GM10847 (cell line): ENCODE measurements around the gene NTRK2.

Source experiments
- POLR2A ChIP-seq: IDR thresholded peaks from 2 replicates; pipeline ENCODE4 v1.6.1; 2011; ENCODE audit not compliant: insufficient read length; ENCODE audit errors: extremely low read depth

NTRK2 gene

GRCh38 chr9:84829471-84829870 lies 159.9 kb downstream of the NTRK2 start:
- TF ChIP-seq POLR2A, result no peak

- no peak for TF ChIP-seq POLR2A
Measured at GRCh38 chr9:84829997-84830696, 160.6 kb downstream of the NTRK2 start.

GRCh38 chr9:84831377-84831776 lies 161.8 kb downstream of the NTRK2 start:
- no peak for TF ChIP-seq POLR2A

- TF ChIP-seq POLR2A, result no peak
Measured at GRCh38 chr9:84832453-84832852, 162.9 kb downstream of the NTRK2 start.

GRCh38 chr9:84834426-84834825 lies 164.9 kb downstream of the NTRK2 start:
- TF ChIP-seq POLR2A, result no peak

- no peak for TF ChIP-seq POLR2A
Measured at GRCh38 chr9:84835745-84836144, 166.2 kb downstream of the NTRK2 start.

GRCh38 chr9:84838879-84839278 lies 169.3 kb downstream of the NTRK2 start:
- TF ChIP-seq POLR2A, result no peak

GRCh38 chr9:84839541-84839940 lies 170.0 kb downstream of the NTRK2 start:
- no peak for TF ChIP-seq POLR2A

GRCh38 chr9:84841931-84842330 lies 172.4 kb downstream of the NTRK2 start:
- no peak for TF ChIP-seq POLR2A

- TF ChIP-seq POLR2A, result no peak
Measured at GRCh38 chr9:84843175-84843824, 173.8 kb downstream of the NTRK2 start.

- TF ChIP-seq POLR2A, result no peak
Measured at GRCh38 chr9:84845956-84846900, 176.7 kb downstream of the NTRK2 start.

- no peak for TF ChIP-seq POLR2A
Measured at GRCh38 chr9:84846906-84847305, 177.4 kb downstream of the NTRK2 start.

- TF ChIP-seq POLR2A, result no peak
Measured at GRCh38 chr9:84849049-84849448, 179.5 kb downstream of the NTRK2 start.

GRCh38 chr9:84850830-84851392 lies 181.4 kb downstream of the NTRK2 start:
- TF ChIP-seq POLR2A, result no peak

- TF ChIP-seq POLR2A, result no peak
Measured at GRCh38 chr9:84851935-84852585, 182.5 kb downstream of the NTRK2 start.
